HG02943 (cell line): ENCODE results near the gene OR51G2.

ENCODE experiments used
- ATAC-seq: cut with Tn5 transposase; IDR thresholded peaks from one replicate; pipeline ENCODE4 v1.9.1; 2021; ENCODE audit warnings: mild to moderate bottlenecking, low read depth, moderate library complexity; ENCODE audit not compliant: unreplicated experiment

OR51G2 gene

GRCh38 chr11:4881188-4881587, 38.0 kb downstream of the OR51G2 start:
- no peak for ATAC-seq

- no peak for ATAC-seq
These were observed 53.3 kb downstream of the OR51G2 start for GRCh38 chr11:4865855-4866254.

GRCh38 chr11:4863876-4864275, 55.3 kb downstream of the OR51G2 start:
- ATAC-seq: no peak
